Stomach (tissue), 9 donors: ENCODE results near the gene MAPT. TPM values are rescaled to one million over a fixed set of nuclear protein-coding genes. Genes with fewer than 3 reads are reported as not detected.

Experiments
- DNase-seq, 2 donors: peaks; one replicate each; pipeline versions ENCODE4 v3.0.0 to v3.0.0-alpha.2; 2013 to 2019
- H3K27ac ChIP-seq, 5 donors: fragments of 200-600 bp in 4 of 5; sonication (generic) in 4 of 5; one replicate each; pipeline ENCODE4 v1.5.1; 2013 to 2019; ENCODE audit warnings: mild to moderate bottlenecking in 1 of 5, moderate library complexity in 1 of 5
- H3K27me3 ChIP-seq, 3 donors: fragments of 200-600 bp; sonication (generic); one replicate each; pipeline ENCODE4 v1.5.1; 2017 to 2019; ENCODE audit warnings: mixed run types in 1 of 3
- H3K36me3 ChIP-seq, 4 donors: fragments of 200-600 bp; sonication (generic); 1 replicate in 3 of 4; 2 replicates in 1 of 4; pipeline ENCODE4 v1.5.1; 2016 to 2019
- H3K4me1 ChIP-seq, 4 donors: fragments of 200-600 bp; sonication (generic); one replicate each; pipeline ENCODE4 v1.5.1; 2016 to 2019
- H3K4me3 ChIP-seq, 4 donors: fragments of 200-600 bp; sonication (generic) in 3 of 4; one replicate each; pipeline ENCODE4 v1.5.1; 2016 to 2019; ENCODE audit warnings: mild to moderate bottlenecking in 1 of 4
- H3K9me3 ChIP-seq, 4 donors: fragments of 200-600 bp; sonication (generic); one replicate each; pipeline ENCODE4 v1.5.1; 2016 to 2019
- CTCF ChIP-seq, 7 experiments: fragments of 450-650 bp in 4 of 7; fragments of 200-600 bp in 3 of 7; sonication (generic) in 3 of 7; IDR thresholded peaks; one replicate each; pipeline ENCODE4 v1.5.1; 2016 to 2019; ENCODE audit warnings: antibody characterized with exemption in 7 of 7, control low read depth in 2 of 7, mild to moderate bottlenecking in 1 of 7
- EP300 ChIP-seq: sonication (generic); formaldehyde crosslinking; IDR thresholded peaks from one replicate; pipeline ENCODE4 v1.6.1; 2017; ENCODE audit warnings: antibody characterized with exemption
- POLR2A ChIP-seq, 4 donors: fragments of 450-650 bp; IDR thresholded peaks; one replicate each; pipeline ENCODE4 v1.6.1; 2016; ENCODE audit warnings: antibody characterized with exemption in 4 of 4, control low read depth in 2 of 4, mild to moderate bottlenecking in 1 of 4, moderate library complexity in 1 of 4
- POLR2AphosphoS5 ChIP-seq, 3 donors: sonication (generic); formaldehyde crosslinking; IDR thresholded peaks; one replicate each; pipeline ENCODE4 v1.6.1; 2016; ENCODE audit warnings: antibody characterized with exemption in 3 of 3
- WGBS, 5 donors: extraction: QIAGEN DNeasy Blood & Tissue Kit in 3 of 5; methylation state at CpG; one replicate each; pipeline versions ENCODE4 v1.1.5 to v1.1.7; 2013 to 2018; 5-methylcytosine and 5-hydroxymethylcytosine counted together
- intact Hi-C: fragments of 100-400 bp; cut with DNase I; formaldehyde crosslinking; loops from one replicate; pipeline ENCODE4 v1.15.1; 2023; ENCODE audit warnings: low total_unique reads
- polyA plus RNA-seq, 3 donors: library from polyadenylated mRNA; stranded (reverse); fragments of 200-250 nt; gene quantifications; one replicate each; pipeline ENCODE4 v1.2.3, GENCODE V29; 2013
- total RNA-seq, 5 donors: library from RNA; depleted of rRNA; stranded (reverse); fragments of >200 nt; gene quantifications; one replicate each; pipeline versions ENCODE4 v1.1.0 to v1.2.3, GENCODE V29; 2014 to 2016
- donor health status: healthy with polysubstance abuse.
- donor health status: Bipolar disorder and iron deficiency.
- donor health status: healthy.

Gene MAPT
- total and polyA plus RNA-seq, 8 donors = 0.44 to 4.1 (median 1.7) TPM; not detected in 1

- DNase-seq = no peak
- H3K9me3 ChIP-seq = no peaks in the 10 kb centered on the region
- peaks cover 45 to 100% (median 86%) of the 10 kb centered on the region in 4 donors for H3K36me3 ChIP-seq
- peaks cover 0 to 18% (median 6%) of the 10 kb centered on the region in 4 donors for H3K4me1 ChIP-seq
- TF ChIP-seq POLR2AphosphoS5 (IDR thresholded peaks at IDR 0.05) (no peak), EP300 (no peak), CTCF (IDR thresholded peaks at IDR 0.05) (no peak), POLR2A (IDR thresholded peaks at IDR 0.05) (no peak)
- WGBS, 5 donors = 92 to 97% (median 95%) methylated on average over 6 of the region's 6 CpGs
- intact Hi-C loops = no loop called here
- no peak overlapping the region for H3K4me3 ChIP-seq
- no peaks in the 10 kb centered on the region for H3K27me3 ChIP-seq
- H3K27ac ChIP-seq = no peak overlapping the region
These were observed 135.3 kb downstream of the MAPT start for GRCh38 chr17:46029627-46030026.

- peaks cover 0 to 18% (median 6%) of the 10 kb centered on the region in 4 donors for H3K4me1 ChIP-seq
- H3K36me3 ChIP-seq = peaks cover 55 to 100% (median 92%) of the 10 kb centered on the region in 4 donors
- H3K4me3 ChIP-seq = no peak overlapping the region
- TF ChIP-seq POLR2A (IDR thresholded peaks at IDR 0.05) = no peak
- TF ChIP-seq CTCF (IDR thresholded peaks at IDR 0.05) = no peak
- no peak for TF ChIP-seq POLR2AphosphoS5 (IDR thresholded peaks at IDR 0.05)
- no peak for TF ChIP-seq EP300
- no peak overlapping the region for H3K27ac ChIP-seq
- WGBS, 5 donors = 87 to 94% (median 89%) methylated on average over 3 of the region's 3 CpGs
- H3K27me3 ChIP-seq = no peaks in the 10 kb centered on the region
- intact Hi-C loops = no loop called here
- DNase-seq = no peak
- H3K9me3 ChIP-seq = no peaks in the 10 kb centered on the region
These were observed 136.4 kb downstream of the MAPT start for GRCh38 chr17:46030752-46031151.

- TF ChIP-seq EP300 = no peak
- TF ChIP-seq CTCF (IDR thresholded peaks at IDR 0.05) = no peak
- peaks cover 55 to 100% (median 93%) of the 10 kb centered on the region in 4 donors for H3K36me3 ChIP-seq
These were observed 137.1 kb downstream of the MAPT start for GRCh38 chr17:46031440-46031839.

GRCh38 chr17:46031920-46032319 lies 137.6 kb downstream of the MAPT start:
- Histone ChIP-seq H3K27me3 (no peaks in the 10 kb centered on the region), H3K4me3 (no peak overlapping the region), H3K36me3 (peaks cover 53 to 100% (median 93%) of the 10 kb centered on the region in 4 donors), H3K4me1 (peaks cover 0 to 18% (median 6%) of the 10 kb centered on the region in 4 donors), H3K9me3 (no peaks in the 10 kb centered on the region), H3K27ac (no peak overlapping the region)
- 60 to 87% (median 79%) methylated on average over 1 to 8 of the region's 8 CpGs for WGBS, 5 donors
- TF ChIP-seq POLR2AphosphoS5 (IDR thresholded peaks at IDR 0.05) = no peak
- TF ChIP-seq CTCF (IDR thresholded peaks at IDR 0.05) = no peak
- no peak for TF ChIP-seq EP300
- TF ChIP-seq POLR2A (IDR thresholded peaks at IDR 0.05) = no peak
- DNase-seq = no peak
- intact Hi-C loops = no loop called here

More at GRCh38 chr17:46031440-46031839, 137.1 kb downstream of the MAPT start:
- WGBS, 5 donors = 92 to 97% (median 95%) methylated on average over 12 to 16 of the region's 16 CpGs
- peaks cover 0 to 18% (median 6%) of the 10 kb centered on the region in 4 donors for H3K4me1 ChIP-seq
- no peaks in the 10 kb centered on the region for H3K9me3 ChIP-seq
- intact Hi-C loops = no loop called here
- no peak overlapping the region for H3K27ac ChIP-seq
- no peak for DNase-seq
- H3K4me3 ChIP-seq = no peak overlapping the region
- no peaks in the 10 kb centered on the region for H3K27me3 ChIP-seq
